ENCODE results near the gene CKB. TPM values are rescaled to one million over a fixed set of nuclear protein-coding genes. Genes with fewer than 3 reads are reported as not detected.

Gene CKB
- total and polyA plus RNA-seq, 2 donors (not counting 1 experiment from before 2014, with no cell fraction given), result 3.1 to 4.7 TPM

DNA sequence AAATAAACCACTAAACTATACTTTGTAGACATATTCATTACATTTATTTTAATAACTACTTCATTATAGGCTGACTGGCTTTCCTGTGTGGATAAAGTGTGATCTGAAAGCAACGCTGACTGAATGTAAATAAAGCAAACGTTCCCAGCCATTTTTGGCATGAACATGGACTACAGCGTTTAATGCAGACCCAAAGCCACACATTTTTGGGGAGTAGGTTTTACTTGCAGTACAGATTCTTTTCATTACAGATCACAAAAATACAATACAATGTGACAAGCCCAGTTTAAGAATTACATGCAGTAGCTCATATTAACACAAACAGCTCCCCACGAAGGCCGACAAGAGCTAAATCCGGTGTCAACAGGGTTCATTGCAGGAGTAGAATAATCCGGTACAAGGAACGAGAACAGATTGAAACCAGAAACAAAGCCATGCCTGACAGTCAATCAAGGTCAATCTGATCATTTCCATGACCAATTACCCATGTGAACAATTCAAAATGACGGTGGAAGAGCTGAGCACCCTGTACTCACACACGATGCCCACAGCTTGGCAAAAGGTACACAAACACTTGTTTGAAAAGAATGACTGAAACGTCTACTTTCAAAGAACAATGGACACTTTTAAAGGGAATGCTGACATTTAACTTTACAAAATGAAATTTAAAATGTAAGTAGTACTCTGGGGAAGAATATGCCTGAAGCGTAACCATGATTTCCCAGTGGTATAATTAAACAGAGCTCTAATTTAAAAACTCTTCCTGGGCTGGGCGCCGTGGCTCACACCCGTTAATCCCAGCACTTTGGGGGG is 34.5 kb upstream of the CKB start:
- Histone ChIP-seq H3K79me2 (ENCODE audit: control insufficient read depth, insufficient read depth, low read length) (peaks cover 81% of the 10 kb centered on the region), H4K20me1 (ENCODE audit: control insufficient read depth, insufficient read depth, low read length, poor library complexity, severe bottlenecking) (peaks cover 50% of the 10 kb centered on the region), H3K4me3 (ENCODE audit: control extremely low read depth in 1 of 5, extremely low read depth in 1 of 5, insufficient read depth in 1 of 5, low read depth in 2 of 5, low read length in 4 of 5) (no peak overlapping the region), H3K27ac (ENCODE audit: low read length in 2 of 2) (no peak overlapping the region), H3K36me3 (replicated peaks in 1 of 2; ENCODE audit: control extremely low read depth in 1 of 2, control insufficient read depth in 1 of 2, extremely low read depth in 1 of 2, insufficient read depth in 2 of 2, low read length in 1 of 2) (peaks cover 0 to 34% of the 10 kb centered on the region in 2 experiments), H3K9me3 (ENCODE audit: control extremely low read depth in 1 of 3, control insufficient read depth in 2 of 3, insufficient read depth in 1 of 3, low read length in 2 of 3) (no peaks in the 10 kb centered on the region), H3K9ac (ENCODE audit: low read length) (no peak overlapping the region), H2AFZ (ENCODE audit: insufficient read depth, low read depth, low read length, poor library complexity, severe bottlenecking) (no peak overlapping the region), H3K4me2 (replicated peaks; ENCODE audit: low read depth, low read length, poor library complexity, severe bottlenecking) (no peak overlapping the region), H3K27me3 (replicated peaks in 1 of 4; ENCODE audit: control extremely low read depth in 1 of 4, control insufficient read depth in 3 of 4, insufficient read depth in 4 of 4, low read length in 3 of 4) (no peaks in the 10 kb centered on the region), H3K4me1 (ENCODE audit: control insufficient read depth in 2 of 2, insufficient read depth in 2 of 2, low read length in 2 of 2) (peaks cover 16% of the 10 kb centered on the region in 2 donors)
- Mint-ChIP-seq H3K4me1 (peaks cover 47% of the 10 kb centered on the region), H3K27ac (no peak overlapping the region), H3K4me3 (no peak overlapping the region), H3K9me3 (ENCODE audit: insufficient read depth) (no peaks in the 10 kb centered on the region), H3K27me3 (no peaks in the 10 kb centered on the region)
- ChIA-PET POLR2A (interaction anchor here (0.7 kb wide), 1 partner anchor 1240 kb away, joined by 3 read pairs; no protein-coding TSS in a partner anchor), CTCF (interaction anchor here (1.2 to 3.1 kb wide), 6 partner anchors 11 to 123 kb away, joined by 3 to 16 read pairs (median 4); no protein-coding TSS in a partner anchor)
- ATAC-seq (ENCODE audit: low read depth) (no peak), DNase-seq (no peak)
- TF ChIP-seq EZH2 (IDR thresholded peaks at IDR 0.05; ENCODE audit: borderline replicate concordance, insufficient read depth, low read depth, low read length, poor library complexity, severe bottlenecking), result no peak
- TF ChIP-seq, protein P1, sequence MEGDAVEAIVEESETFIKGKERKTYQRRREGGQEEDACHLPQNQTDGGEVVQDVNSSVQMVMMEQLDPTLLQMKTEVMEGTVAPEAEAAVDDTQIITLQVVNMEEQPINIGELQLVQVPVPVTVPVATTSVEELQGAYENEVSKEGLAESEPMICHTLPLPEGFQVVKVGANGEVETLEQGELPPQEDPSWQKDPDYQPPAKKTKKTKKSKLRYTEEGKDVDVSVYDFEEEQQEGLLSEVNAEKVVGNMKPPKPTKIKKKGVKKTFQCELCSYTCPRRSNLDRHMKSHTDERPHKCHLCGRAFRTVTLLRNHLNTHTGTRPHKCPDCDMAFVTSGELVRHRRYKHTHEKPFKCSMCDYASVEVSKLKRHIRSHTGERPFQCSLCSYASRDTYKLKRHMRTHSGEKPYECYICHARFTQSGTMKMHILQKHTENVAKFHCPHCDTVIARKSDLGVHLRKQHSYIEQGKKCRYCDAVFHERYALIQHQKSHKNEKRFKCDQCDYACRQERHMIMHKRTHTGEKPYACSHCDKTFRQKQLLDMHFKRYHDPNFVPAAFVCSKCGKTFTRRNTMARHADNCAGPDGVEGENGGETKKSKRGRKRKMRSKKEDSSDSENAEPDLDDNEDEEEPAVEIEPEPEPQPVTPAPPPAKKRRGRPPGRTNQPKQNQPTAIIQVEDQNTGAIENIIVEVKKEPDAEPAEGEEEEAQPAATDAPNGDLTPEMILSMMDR (IDR thresholded peaks at IDR 0.05), result no peak
- 92% methylated on average over 12 of the region's 15 CpGs for WGBS (ENCODE audit: insufficient coverage)
- intact Hi-C loops (cut with micrococcal nuclease), result no loop called here
